Activated T-cell treated with anti-CD3 and anti-CD28 coated beads, Interleukin-2, amount 50 U/mL, for 48 hours (primary cell): ENCODE results near the gene ATP6V1F.

Experiments used
- DNase-seq, 2 experiments: peaks; one replicate each; pipeline ENCODE4 v3.0.0-alpha.2; 2020

Gene ATP6V1F

GRCh38 chr7:128849156-128849515 lies 13.5 kb upstream of the ATP6V1F start:
- DNase-seq = no peak

- DNase-seq = no peak
Measured at GRCh38 chr7:128849804-128850490, 12.7 kb upstream of the ATP6V1F start.

GRCh38 chr7:128852537-128853254 lies 10.0 kb upstream of the ATP6V1F start:
- no peak for DNase-seq

- DNase-seq = no peak
Measured at GRCh38 chr7:128853799-128854198, 8.9 kb upstream of the ATP6V1F start.

- no peak for DNase-seq
Measured at GRCh38 chr7:128854396-128854795, 8.3 kb upstream of the ATP6V1F start.

GRCh38 chr7:128855559-128855958 lies 7.1 kb upstream of the ATP6V1F start:
- DNase-seq = no peak

- no peak for DNase-seq
Measured at GRCh38 chr7:128856001-128856718, 6.5 kb upstream of the ATP6V1F start.

- DNase-seq = no peak
Measured at GRCh38 chr7:128858380-128859231, 4.0 kb upstream of the ATP6V1F start.

- DNase-seq = no peak
Measured at GRCh38 chr7:128859232-128860157, 3.2 kb upstream of the ATP6V1F start.

GRCh38 chr7:128860158-128861073 lies 2.2 kb upstream of the ATP6V1F start:
- DNase-seq = no peak

- peak in 1 of 2 experiments; percentile 18 for DNase-seq
Measured at GRCh38 chr7:128861957-128862570, 592 bp upstream of the ATP6V1F start.

- peak; percentile 69 to 71 for DNase-seq
Measured at GRCh38 chr7:128863433-128863989, 855 bp downstream of the ATP6V1F start.

GRCh38 chr7:128865303-128865702 lies 2.6 kb downstream of the ATP6V1F start:
- DNase-seq = no peak

- DNase-seq = no peak
Measured at GRCh38 chr7:128865996-128866877, 3.6 kb downstream of the ATP6V1F start.

- DNase-seq = no peak
Measured at GRCh38 chr7:128867241-128867640, 4.6 kb downstream of the ATP6V1F start.

- no peak for DNase-seq
Measured at GRCh38 chr7:128867842-128868623, 5.4 kb downstream of the ATP6V1F start.

- DNase-seq = no peak
Measured at GRCh38 chr7:128868624-128869137, 6.0 kb downstream of the ATP6V1F start.
